DMS153 treated with DMSO at 0.1 percent for 48 hours (cell line): ENCODE data around the gene SLC39A8.
"Not testable (repeated sequence)": the region's sequence is repeated elsewhere in the genome, so short reads cannot be mapped to it uniquely, and the experiment has no call there.

Experiments
- DNase-seq: peaks from one replicate; lab custom pipeline; 2025; ENCODE audit not compliant: unreplicated experiment; lab: John Stamatoyannopoulos, UW

SLC39A8 gene

GRCh38 chr4:102344954-102345794 is at the start of gene SLC39A8:
Gene SLC39A8, minus strand, starts transcription at chr4:102345482. Its CDS starts 820 bp downstream, at chr4:102344662.
- peak; percentile 81 for DNase-seq

DNA sequence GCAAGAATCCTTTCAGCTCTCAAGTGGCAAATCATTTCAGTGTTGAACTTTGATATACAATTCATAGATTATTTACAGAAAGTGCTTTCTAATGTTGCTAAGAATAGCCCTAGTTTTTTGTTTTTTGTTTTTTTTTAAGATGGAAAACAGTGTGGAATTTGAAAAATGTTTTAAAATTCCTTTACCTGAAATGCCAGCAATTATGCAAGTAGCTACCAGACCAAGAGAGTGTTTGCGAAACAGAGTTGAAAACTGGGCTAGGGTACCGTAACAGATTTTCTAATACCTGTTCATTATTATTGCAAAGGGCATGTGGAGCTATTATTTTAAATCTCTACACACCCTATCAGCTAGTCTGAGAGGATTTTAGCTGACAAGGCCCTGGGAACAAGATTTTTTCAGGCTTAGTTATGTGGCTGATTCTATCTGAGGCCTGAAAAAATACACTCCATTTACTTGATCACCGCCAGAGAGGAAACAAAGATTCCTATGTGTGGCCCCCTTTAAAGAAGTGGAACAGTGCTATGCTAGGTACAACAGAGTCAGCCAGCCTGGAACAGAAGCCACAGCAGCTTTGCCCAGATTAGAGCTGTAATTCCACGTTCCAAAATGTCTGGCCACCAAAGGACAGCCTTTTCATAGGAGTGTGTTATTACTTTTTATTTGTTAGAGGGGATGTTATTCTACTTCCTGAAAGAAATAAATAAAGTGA is 46.9 kb upstream of the SLC39A8 start:
- no peak for DNase-seq

DNA sequence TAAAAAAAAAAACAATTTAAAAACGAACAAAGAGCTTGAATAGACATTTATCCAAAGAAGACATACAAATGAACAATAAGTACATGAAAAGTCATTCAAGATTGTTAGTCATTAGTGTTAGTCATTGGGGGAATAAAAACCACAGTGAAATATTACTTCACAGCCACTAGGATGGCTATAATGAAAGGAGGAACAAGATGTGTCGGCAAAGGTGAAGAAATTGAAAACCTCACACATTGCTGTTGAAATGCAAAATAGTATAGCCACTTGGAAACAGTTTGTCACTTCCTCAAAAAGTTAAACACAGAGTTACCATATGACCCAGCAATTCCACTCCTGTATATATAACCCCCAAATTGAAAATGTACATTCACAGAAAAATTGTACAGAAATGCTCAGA is 45.2 kb upstream of the SLC39A8 start:
- DNase-seq, result no peak

DNA sequence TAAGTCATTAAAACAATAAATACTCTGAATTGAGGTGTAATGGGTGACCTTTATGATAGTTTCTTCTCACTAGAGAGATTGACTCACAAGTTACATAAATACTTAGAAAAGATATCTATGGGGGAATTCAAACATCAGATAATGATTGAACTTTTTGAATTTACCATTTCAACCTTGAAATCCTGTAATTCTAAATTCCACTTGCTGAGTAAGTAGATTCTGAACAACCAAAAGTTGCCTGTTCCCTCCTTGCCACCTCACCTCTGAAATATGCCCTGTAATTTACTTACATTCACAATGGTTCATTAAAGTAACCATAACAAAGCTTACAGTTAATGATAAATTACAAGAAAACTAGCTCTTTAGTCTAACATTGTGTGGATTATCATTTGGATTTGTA is 43.3 kb upstream of the SLC39A8 start:
- no peak for DNase-seq

- no peak for DNase-seq
Observed at GRCh38 chr4:102387552-102388150, 42.4 kb upstream of the SLC39A8 start.

DNA sequence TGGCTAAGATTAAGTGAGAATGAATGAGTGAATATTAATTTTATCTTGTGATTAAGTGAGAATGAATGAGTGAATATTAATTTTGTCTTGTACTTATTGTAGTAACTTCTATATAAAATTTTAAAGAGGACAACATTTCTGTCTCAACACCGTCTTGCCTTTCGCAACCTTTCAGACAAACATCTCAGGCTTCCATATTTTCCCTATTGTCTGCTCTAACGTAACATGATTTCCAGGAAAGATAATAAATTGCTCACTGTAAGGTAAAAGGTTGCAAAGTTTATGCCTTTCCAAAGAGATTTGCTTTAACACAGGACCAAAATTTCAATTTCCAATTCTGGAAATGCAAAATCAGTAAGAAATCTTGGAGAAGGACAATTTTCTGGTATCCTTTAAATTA is 41.7 kb upstream of the SLC39A8 start:
- DNase-seq, result no peak

- DNase-seq, result not testable (repeated sequence)
Observed at GRCh38 chr4:102380253-102380652, 35.0 kb upstream of the SLC39A8 start.

- DNase-seq, result no peak
Observed at GRCh38 chr4:102362922-102363432, 17.7 kb upstream of the SLC39A8 start.

DNA sequence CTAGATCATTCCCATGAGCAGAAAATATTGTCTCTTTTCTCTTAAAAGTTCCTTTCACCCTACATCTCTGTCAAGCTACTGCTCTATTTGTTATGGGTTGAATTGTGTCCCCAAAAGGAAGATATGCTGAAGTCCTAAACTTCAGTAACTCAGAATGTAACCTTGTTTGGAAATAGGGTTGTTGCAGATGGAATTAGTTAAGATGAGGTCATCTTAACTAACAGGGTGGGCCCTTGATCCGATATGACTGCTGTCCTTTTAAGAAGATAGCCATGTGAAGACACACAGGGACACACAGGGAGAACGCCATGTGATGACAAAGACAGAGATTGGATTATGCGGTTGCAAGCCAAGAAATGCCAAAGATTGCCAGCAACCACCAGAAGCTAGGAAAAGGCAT is 12.8 kb upstream of the SLC39A8 start:
- no peak for DNase-seq

- DNase-seq, result not testable (repeated sequence)
Observed at GRCh38 chr4:102357637-102358036, 12.4 kb upstream of the SLC39A8 start.

DNA sequence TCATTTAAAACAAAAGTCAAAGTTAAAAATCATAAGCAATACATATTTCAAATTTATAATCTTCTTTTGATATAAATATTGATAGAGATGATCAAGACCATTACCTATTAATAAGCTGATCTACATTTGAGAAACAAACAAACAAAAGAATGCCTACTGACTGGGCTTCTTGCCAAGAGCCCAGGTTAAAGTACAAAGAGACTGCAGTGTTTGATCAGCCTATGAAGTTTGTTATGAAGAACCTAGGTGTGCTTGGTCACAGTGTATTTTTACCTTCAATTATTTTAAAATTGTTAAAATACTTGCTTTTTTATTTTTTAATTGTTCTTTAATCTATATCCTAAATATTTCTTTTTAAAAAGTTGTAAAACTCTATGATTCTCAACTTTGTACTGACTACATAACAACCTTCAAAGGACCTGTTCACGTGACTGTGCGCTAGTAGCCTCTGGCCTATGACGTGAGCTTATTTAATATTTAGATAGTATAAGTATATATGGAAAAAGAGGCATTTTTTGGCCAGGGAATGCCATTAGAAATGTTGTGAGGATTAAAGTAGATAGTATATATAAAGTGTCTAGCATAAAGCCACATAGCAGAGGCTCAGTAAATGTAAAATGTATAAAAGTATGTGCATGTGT is 11.4 kb upstream of the SLC39A8 start:
- DNase-seq, result no peak

GRCh38 chr4:102355748-102356147 is 10.5 kb upstream of the SLC39A8 start:
- no peak for DNase-seq

DNA sequence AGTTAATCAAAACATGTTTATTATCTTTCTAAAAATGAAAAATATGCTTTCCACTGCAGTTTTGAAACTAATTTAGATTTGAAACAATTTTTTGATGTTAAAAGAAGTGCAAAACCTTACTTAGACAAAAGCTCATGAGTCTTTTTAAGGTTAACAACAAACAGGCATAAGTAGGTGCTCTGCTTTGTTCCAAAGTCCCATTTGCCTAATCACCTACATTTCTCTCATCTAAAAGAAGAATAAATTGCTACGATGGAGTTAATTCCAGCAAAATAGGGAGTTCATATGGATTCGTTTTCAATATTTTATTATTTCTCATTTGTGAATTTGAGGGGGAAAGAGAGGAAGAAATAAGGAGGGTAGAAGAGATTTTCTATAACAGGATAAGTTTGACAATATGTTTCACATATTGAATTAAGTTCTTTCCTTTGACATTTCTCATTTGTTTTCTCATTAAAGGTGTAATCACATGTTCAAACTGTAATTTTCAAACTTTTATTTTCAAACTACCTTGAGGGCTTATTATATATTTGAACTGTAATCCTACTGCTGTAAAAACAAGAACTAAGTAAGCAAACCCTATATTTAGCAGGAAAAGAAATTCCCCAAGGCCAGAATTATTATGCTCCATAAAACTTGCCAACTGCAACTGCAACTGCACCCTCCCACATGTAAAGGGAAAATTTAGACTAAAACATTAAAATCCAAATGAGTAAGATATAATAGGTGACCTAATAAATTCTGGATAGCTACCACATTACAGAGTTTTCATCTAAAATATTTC is 9.6 kb upstream of the SLC39A8 start:
- no peak for DNase-seq

DNA sequence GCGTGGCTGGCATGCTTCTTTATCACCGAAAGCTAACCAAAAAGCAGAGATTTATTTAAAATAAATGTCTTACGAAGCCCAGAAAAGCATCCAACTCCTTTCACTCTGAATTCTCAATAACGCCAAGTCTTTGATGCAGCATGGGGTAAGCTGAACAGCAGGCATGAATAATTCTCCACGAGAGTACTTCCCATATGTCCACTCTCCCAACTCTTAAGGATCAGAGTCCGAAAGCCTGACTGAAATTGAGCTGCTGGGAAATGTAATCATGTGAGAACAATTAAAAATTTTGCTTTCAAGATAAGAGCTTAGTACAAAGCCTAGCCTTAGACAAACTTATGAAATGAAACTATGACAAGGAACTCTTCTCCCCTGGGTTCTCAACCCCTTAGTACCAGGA is 7.5 kb upstream of the SLC39A8 start:
- no peak for DNase-seq

- no peak for DNase-seq
Observed at GRCh38 chr4:102350634-102351033, 5.4 kb upstream of the SLC39A8 start.

- no peak for DNase-seq
Observed at GRCh38 chr4:102348701-102349100, 3.4 kb upstream of the SLC39A8 start.

- DNase-seq, result peak; percentile 49
Observed at GRCh38 chr4:102345795-102346100, 466 bp upstream of the SLC39A8 start.

GRCh38 chr4:102344520-102344953 is 745 bp downstream of the SLC39A8 start:
- DNase-seq, result no peak

- no peak for DNase-seq
Observed at GRCh38 chr4:102343964-102344519, 1.2 kb downstream of the SLC39A8 start.

GRCh38 chr4:102342404-102343074 is 2.7 kb downstream of the SLC39A8 start:
- DNase-seq, result no peak
